K562 (cell line): ENCODE measurements around the gene SESN2. TPM values are rescaled to one million over a fixed set of nuclear protein-coding genes. Genes with fewer than 3 reads are reported as not detected.
A peak's percentile ranks its signal among the peaks of the same experiment; 100 is the strongest.

Experiments
- CXXC5 ChIP-seq: fragments of 250-450 bp; sonication (Bioruptor Pico); IDR thresholded peaks from 2 replicates; pipeline ENCODE4 v1.8.0; 2022; ENCODE audit warnings: inconsistent platforms, mild to moderate bottlenecking, moderate library complexity
- E2F3 ChIP-seq: fragments of 250-450 bp; sonication (Bioruptor Pico); IDR thresholded peaks from 2 replicates; pipeline ENCODE4 v1.4.0; 2020; ENCODE audit warnings: mild to moderate bottlenecking
- ESRRA ChIP-seq: fragments of 450-650 bp; IDR thresholded peaks from 2 replicates; pipeline ENCODE4 v1.6.1; 2014; ENCODE audit warnings: low read depth, mild to moderate bottlenecking, moderate library complexity, borderline replicate concordance
- HDAC8 ChIP-seq: fragments of 450-650 bp; IDR thresholded peaks from 2 replicates; pipeline ENCODE4 v1.6.1; 2016; ENCODE audit warnings: mild to moderate bottlenecking, missing genetic modification characterization, moderate library complexity, missing compliant biosample characterization
- KLF1 ChIP-seq: fragments of 450-650 bp; IDR thresholded peaks from 2 replicates; pipeline ENCODE4 v1.6.1; 2016; ENCODE audit warnings: missing genetic modification characterization, missing compliant biosample characterization
- LARP7 ChIP-seq: fragments of 450-650 bp; IDR thresholded peaks from 2 replicates; pipeline ENCODE4 v1.6.1; 2016
- MEF2A ChIP-seq: IDR thresholded peaks from 2 replicates; pipeline ENCODE4 v1.6.1; 2011; ENCODE audit warnings: low read depth, mild to moderate bottlenecking, low read length, moderate library complexity; ENCODE audit not compliant: control insufficient read depth
- NCOA2 ChIP-seq, 2 experiments: fragments of 450-650 bp; IDR thresholded peaks; 2 replicates each; pipeline ENCODE4 v1.6.1; 2018; ENCODE audit warnings: mild to moderate bottlenecking in 2 of 2, moderate library complexity in 1 of 2; ENCODE audit not compliant: partially characterized antibody in 2 of 2
- STAT5A ChIP-seq: IDR thresholded peaks from 2 replicates; pipeline ENCODE4 v1.6.1; 2012; ENCODE audit warnings: low read length, inconsistent platforms, borderline replicate concordance
- THRAP3 ChIP-seq: fragments of 450-650 bp; IDR thresholded peaks from 2 replicates; pipeline ENCODE4 v1.6.1; 2016; ENCODE audit warnings: mild to moderate bottlenecking, inconsistent platforms, borderline replicate concordance
- ZNF766 ChIP-seq: fragments of 200-800 bp; sonication (Bioruptor generic); conservative IDR thresholded peaks from 2 replicates; pipeline ENCODE4 v1.6.1; 2016; ENCODE audit warnings: missing genetic modification characterization, missing compliant biosample characterization
- polyA plus RNA-seq, 8 experiments: library from polyadenylated mRNA; depleted of rRNA in 4 of 8; stranded (reverse) in 5 of 8; unstranded in 3 of 8; fragments of >200 nt; fragmentation: Nextera tagmentation in 2 of 8; fragmentation: Illumina TruSeq in 1 of 8; extraction: Ambion mirVana in 2 of 8; extraction: Trizol in 1 of 8; gene quantifications; 2 replicates each; pipeline versions ENCODE4 v1.2.1 to v1.2.3, GENCODE V29; 2011 to 2014; ENCODE audit warnings: inconsistent platforms in 1 of 8, missing spikeins in 1 of 8
- total RNA-seq, 7 experiments: library from RNA; depleted of rRNA in 6 of 7; stranded (reverse); fragments of >200 nt in 6 of 7; fragmentation: Illumina TruSeq in 2 of 7; extraction: Trizol in 2 of 7; gene quantifications; 2 replicates each; pipeline versions ENCODE4 v1.2.1 to v1.2.3, GENCODE V29; 2011 to 2021; ENCODE audit warnings: low replicate concordance in 1 of 7
- TF ChIP-seq, protein P1 (sequence below): fragments of 200-400 bp; formaldehyde crosslinking; IDR thresholded peaks from 2 replicates; pipeline ENCODE4 v1.6.1; 2017; ENCODE audit warnings: mild to moderate bottlenecking, low read depth, low read length, moderate library complexity
- TF ChIP-seq, protein P2 (sequence below): fragments of 450-650 bp; IDR thresholded peaks from 2 replicates; pipeline ENCODE4 v1.6.1; 2018; ENCODE audit warnings: mild to moderate bottlenecking, low read depth; ENCODE audit not compliant: partially characterized antibody
- TF ChIP-seq, protein P3 (sequence below): sonication (generic); formaldehyde crosslinking; IDR thresholded peaks from 2 replicates; pipeline ENCODE4 v1.9.0; 2022; ENCODE audit warnings: mild to moderate bottlenecking, missing genetic modification reagents
- TF ChIP-seq, protein P4 (sequence below): fragments of 450-650 bp; IDR thresholded peaks from 2 replicates; pipeline ENCODE4 v1.6.1; 2014; ENCODE audit warnings: low read depth, mild to moderate bottlenecking, moderate library complexity, borderline replicate concordance
- TF ChIP-seq, protein P5 (sequence below), 2 experiments: IDR thresholded peaks; 2 replicates each; pipeline ENCODE4 v1.6.1; 2011; ENCODE audit warnings: borderline replicate concordance in 1 of 2, control low read depth in 1 of 2, low read depth in 1 of 2, low read length in 1 of 2, mild to moderate bottlenecking in 1 of 2, mixed read lengths in 1 of 2, moderate library complexity in 1 of 2; ENCODE audit not compliant: insufficient read depth in 1 of 2, insufficient read length in 1 of 2, poor library complexity in 1 of 2, severe bottlenecking in 1 of 2; ENCODE audit errors: extremely low read depth in 1 of 2
- TF ChIP-seq, protein P6 (sequence below), 2 experiments: fragments of 450-650 bp in 1 of 2; sonication (generic) in 1 of 2; formaldehyde crosslinking in 1 of 2; IDR thresholded peaks in 1 of 2; conservative IDR thresholded peaks in 1 of 2; 2 replicates each; pipeline versions ENCODE4 v1.6.1 to v1.8.1; 2016 to 2023; ENCODE audit warnings: mild to moderate bottlenecking in 2 of 2, moderate library complexity in 2 of 2, inconsistent platforms in 1 of 2, missing genetic modification reagents in 1 of 2

SESN2 gene
- total and polyA plus RNA-seq, 9 of the 15 experiments (the other 6 are each of a cell fraction or from before 2014, with no cell fraction given): 3.7 to 71.3 (median 16.8) TPM

DNA sequence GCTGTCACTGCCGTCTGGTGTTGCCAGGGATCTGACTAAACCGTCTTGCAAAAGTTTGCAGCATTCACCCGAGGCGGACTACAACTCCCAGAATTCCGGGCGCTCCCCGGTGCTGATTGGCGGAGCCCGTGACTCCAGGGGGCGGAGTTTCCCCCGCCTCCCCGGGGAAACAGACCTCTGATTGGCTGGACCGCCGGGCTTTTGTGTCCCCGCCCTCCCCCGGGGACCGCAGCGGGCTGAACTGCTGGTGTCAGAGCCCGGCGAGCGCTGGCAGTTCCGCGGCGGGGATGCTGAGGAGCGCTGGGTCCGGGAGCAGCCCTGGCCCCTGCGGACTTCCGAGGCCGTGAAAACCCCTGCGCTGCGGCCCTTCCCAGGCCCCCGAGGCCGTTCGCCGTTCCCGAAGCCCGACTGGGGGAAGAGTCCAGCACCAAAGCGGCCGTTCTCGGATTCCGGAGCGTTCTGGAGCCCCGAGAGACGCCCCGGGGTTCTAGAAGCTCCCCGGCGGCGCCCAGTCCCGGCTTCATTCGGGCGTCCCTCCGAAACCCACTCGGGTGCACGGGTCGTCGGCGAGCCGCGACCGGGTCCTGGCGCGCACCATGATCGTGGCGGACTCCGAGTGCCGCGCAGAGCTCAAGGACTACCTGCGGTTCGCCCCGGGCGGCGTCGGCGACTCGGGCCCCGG lies at the start of gene SESN2 (continued):
- TF ChIP-seq NCOA2 (IDR thresholded peaks at IDR 0.05; ENCODE audit: partially characterized antibody in 2 of 2) (no peak), CXXC5 (CRISPR knock-in tag) (peak; percentile 79), MEF2A (no peak), E2F3 (CRISPR knock-in tag) (no peak), STAT5A (no peak), ESRRA (peak; percentile 51; the same call in 1 of the 2 replicates), THRAP3 (no peak), LARP7 (no peak), HDAC8 (no peak), ZNF766 (peak; percentile 86; the same call in 1 of the 2 replicates), KLF1 (tag) (peak; percentile 48; the same call in 1 of the 2 replicates)
- TF ChIP-seq, protein P1, sequence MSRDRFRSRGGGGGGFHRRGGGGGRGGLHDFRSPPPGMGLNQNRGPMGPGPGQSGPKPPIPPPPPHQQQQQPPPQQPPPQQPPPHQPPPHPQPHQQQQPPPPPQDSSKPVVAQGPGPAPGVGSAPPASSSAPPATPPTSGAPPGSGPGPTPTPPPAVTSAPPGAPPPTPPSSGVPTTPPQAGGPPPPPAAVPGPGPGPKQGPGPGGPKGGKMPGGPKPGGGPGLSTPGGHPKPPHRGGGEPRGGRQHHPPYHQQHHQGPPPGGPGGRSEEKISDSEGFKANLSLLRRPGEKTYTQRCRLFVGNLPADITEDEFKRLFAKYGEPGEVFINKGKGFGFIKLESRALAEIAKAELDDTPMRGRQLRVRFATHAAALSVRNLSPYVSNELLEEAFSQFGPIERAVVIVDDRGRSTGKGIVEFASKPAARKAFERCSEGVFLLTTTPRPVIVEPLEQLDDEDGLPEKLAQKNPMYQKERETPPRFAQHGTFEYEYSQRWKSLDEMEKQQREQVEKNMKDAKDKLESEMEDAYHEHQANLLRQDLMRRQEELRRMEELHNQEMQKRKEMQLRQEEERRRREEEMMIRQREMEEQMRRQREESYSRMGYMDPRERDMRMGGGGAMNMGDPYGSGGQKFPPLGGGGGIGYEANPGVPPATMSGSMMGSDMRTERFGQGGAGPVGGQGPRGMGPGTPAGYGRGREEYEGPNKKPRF: no peak
- TF ChIP-seq, protein P2, sequence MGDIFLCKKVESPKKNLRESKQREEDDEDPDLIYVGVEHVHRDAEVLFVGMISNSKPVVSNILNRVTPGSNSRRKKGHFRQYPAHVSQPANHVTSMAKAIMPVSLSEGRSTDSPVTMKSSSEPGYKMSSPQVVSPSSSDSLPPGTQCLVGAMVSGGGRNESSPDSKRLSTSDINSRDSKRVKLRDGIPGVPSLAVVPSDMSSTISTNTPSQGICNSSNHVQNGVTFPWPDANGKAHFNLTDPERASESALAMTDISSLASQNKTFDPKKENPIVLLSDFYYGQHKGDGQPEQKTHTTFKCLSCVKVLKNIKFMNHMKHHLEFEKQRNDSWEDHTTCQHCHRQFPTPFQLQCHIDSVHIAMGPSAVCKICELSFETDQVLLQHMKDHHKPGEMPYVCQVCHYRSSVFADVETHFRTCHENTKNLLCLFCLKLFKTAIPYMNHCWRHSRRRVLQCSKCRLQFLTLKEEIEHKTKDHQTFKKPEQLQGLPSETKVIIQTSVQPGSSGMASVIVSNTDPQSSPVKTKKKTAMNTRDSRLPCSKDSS: no peak
- TF ChIP-seq, protein P3, sequence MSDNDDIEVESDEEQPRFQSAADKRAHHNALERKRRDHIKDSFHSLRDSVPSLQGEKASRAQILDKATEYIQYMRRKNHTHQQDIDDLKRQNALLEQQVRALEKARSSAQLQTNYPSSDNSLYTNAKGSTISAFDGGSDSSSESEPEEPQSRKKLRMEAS (CRISPR knock-in tag): no peak
- TF ChIP-seq, protein P4, sequence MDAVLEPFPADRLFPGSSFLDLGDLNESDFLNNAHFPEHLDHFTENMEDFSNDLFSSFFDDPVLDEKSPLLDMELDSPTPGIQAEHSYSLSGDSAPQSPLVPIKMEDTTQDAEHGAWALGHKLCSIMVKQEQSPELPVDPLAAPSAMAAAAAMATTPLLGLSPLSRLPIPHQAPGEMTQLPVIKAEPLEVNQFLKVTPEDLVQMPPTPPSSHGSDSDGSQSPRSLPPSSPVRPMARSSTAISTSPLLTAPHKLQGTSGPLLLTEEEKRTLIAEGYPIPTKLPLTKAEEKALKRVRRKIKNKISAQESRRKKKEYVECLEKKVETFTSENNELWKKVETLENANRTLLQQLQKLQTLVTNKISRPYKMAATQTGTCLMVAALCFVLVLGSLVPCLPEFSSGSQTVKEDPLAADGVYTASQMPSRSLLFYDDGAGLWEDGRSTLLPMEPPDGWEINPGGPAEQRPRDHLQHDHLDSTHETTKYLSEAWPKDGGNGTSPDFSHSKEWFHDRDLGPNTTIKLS: peak; percentile 87
- TF ChIP-seq, protein P5, sequence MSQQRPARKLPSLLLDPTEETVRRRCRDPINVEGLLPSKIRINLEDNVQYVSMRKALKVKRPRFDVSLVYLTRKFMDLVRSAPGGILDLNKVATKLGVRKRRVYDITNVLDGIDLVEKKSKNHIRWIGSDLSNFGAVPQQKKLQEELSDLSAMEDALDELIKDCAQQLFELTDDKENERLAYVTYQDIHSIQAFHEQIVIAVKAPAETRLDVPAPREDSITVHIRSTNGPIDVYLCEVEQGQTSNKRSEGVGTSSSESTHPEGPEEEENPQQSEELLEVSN (IDR thresholded peaks at IDR 0.05; ENCODE audit: borderline replicate concordance in 1 of 2, extremely low read depth in 1 of 2, insufficient read depth in 1 of 2, insufficient read length in 1 of 2, low read depth in 1 of 2, low read length in 1 of 2, poor library complexity in 1 of 2, severe bottlenecking in 1 of 2): peak in 1 of 2 experiments; percentile 29
- TF ChIP-seq, protein P6, sequence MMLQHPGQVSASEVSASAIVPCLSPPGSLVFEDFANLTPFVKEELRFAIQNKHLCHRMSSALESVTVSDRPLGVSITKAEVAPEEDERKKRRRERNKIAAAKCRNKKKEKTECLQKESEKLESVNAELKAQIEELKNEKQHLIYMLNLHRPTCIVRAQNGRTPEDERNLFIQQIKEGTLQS (IDR thresholded peaks at IDR 0.05): peak; percentile 98
- TF ChIP-seq, protein P6 (CRISPR knock-in tag; conservative IDR thresholded peaks at IDR 0.05): peak; percentile 52; the same call in 1 of the 2 replicates
